NCI-H82 treated with DMSO at 0.1 percent for 48 hours (cell line): ENCODE data around the gene KREMEN2.

ENCODE experiments used
- DNase-seq: peaks from one replicate; lab custom pipeline; 2025; ENCODE audit not compliant: unreplicated experiment; lab: John Stamatoyannopoulos, UW

Gene KREMEN2

GRCh38 chr16:2977440-2977839, 13.4 kb downstream of the KREMEN2 start:
- DNase-seq = no peak

GRCh38 chr16:2979669-2980226, 15.7 kb downstream of the KREMEN2 start:
- DNase-seq = no peak

- peak; percentile 56 for DNase-seq
These were observed 16.4 kb downstream of the KREMEN2 start, which contains the start of gene PKMYT1 for GRCh38 chr16:2980227-2981176. Gene PKMYT1 (minus strand): TSS chr16:2980446. CDS start chr16:2979657, 789 bp downstream.

- peak; percentile 93 for DNase-seq
These were observed 17.3 kb downstream of the KREMEN2 start for GRCh38 chr16:2981177-2981898.

- DNase-seq = no peak
These were observed 17.8 kb downstream of the KREMEN2 start for GRCh38 chr16:2981899-2982250.

- DNase-seq = no peak
These were observed 18.3 kb downstream of the KREMEN2 start for GRCh38 chr16:2982402-2982801.

- DNase-seq = peak; percentile 60
These were observed 19.6 kb downstream of the KREMEN2 start for GRCh38 chr16:2983706-2984136.

- no peak for DNase-seq
These were observed 21.4 kb downstream of the KREMEN2 start for GRCh38 chr16:2985462-2985861.

- no peak for DNase-seq
These were observed 21.8 kb downstream of the KREMEN2 start for GRCh38 chr16:2985893-2986355.

- no peak for DNase-seq
These were observed 22.6 kb downstream of the KREMEN2 start for GRCh38 chr16:2986623-2987188.

- no peak for DNase-seq
These were observed 23.2 kb downstream of the KREMEN2 start for GRCh38 chr16:2987286-2987685.

GRCh38 chr16:2987833-2988232, 23.8 kb downstream of the KREMEN2 start:
- DNase-seq = no peak

- DNase-seq = no peak
These were observed 24.6 kb downstream of the KREMEN2 start for GRCh38 chr16:2988590-2989099.

- DNase-seq = no peak
These were observed 26.8 kb downstream of the KREMEN2 start for GRCh38 chr16:2990891-2991290.

GRCh38 chr16:2991566-2992261, 27.6 kb downstream of the KREMEN2 start:
- no peak for DNase-seq

- DNase-seq = no peak
These were observed 28.5 kb downstream of the KREMEN2 start for GRCh38 chr16:2992383-2993081.

GRCh38 chr16:2996298-2996697, 32.2 kb downstream of the KREMEN2 start:
- DNase-seq = no peak

GRCh38 chr16:2999929-3000328, 35.9 kb downstream of the KREMEN2 start:
- DNase-seq = no peak

GRCh38 chr16:3000540-3000939, 36.5 kb downstream of the KREMEN2 start:
- no peak for DNase-seq

- DNase-seq = no peak
These were observed 37.2 kb downstream of the KREMEN2 start for GRCh38 chr16:3001316-3001715.
